Measurements from ENCODE around the gene ITGA3. TPM values are rescaled to one million over a fixed set of nuclear protein-coding genes. Genes with fewer than 3 reads are reported as not detected.

ITGA3 gene
- total RNA-seq, 1 experiment from 2014 or later, result 22.5 TPM

GRCh38 chr17:50108556-50108955 is 52.6 kb downstream of the ITGA3 start:
- Mint-ChIP-seq H3K9me3 (no peaks in the 10 kb centered on the region), H3K27ac (peak overlapping the region in 1 of 3 experiments; percentile 1; a peak in 1 of 7 replicates), H3K4me1 (peaks cover 4 to 12% of the 10 kb centered on the region in 2 experiments), H3K4me3 (no peak overlapping the region), H3K27me3 (ENCODE audit: low read depth) (no peaks in the 10 kb centered on the region; the same call in 1 of the 2 replicates), H3K36me3 (ENCODE audit: insufficient read depth in 1 of 3, low read depth in 3 of 3) (peaks cover 0 to 11% (median 7%) of the 10 kb centered on the region in 3 experiments; a peak in 4 of 7 replicates)
- Histone ChIP-seq H3K23ac (ENCODE audit: insufficient read length, low read depth, low read length) (no peak overlapping the region), H2BK20ac (ENCODE audit: low read depth, low read length, poor library complexity, severe bottlenecking) (no peak overlapping the region), H3K4me2 (ENCODE audit: insufficient read depth, insufficient read length, low read length) (no peak overlapping the region), H3K23me2 (ENCODE audit: insufficient read length, low read depth, low read length, poor library complexity, severe bottlenecking) (no peaks in the 10 kb centered on the region), H3K79me2 (ENCODE audit: insufficient read depth, low read length) (no peaks in the 10 kb centered on the region), H4K8ac (replicated peaks; ENCODE audit: insufficient read length, low read depth, low read length) (no peak overlapping the region), H3K79me1 (ENCODE audit: insufficient read depth, low read depth, low read length, poor library complexity, severe bottlenecking) (no peaks in the 10 kb centered on the region), H3K4me1 (ENCODE audit: insufficient read depth, low read length) (no peaks in the 10 kb centered on the region), H3K27me3 (ENCODE audit: insufficient read depth, low read length) (no peaks in the 10 kb centered on the region), H2BK12ac (ENCODE audit: insufficient read length, low read depth, low read length) (no peak overlapping the region), H3K9me3 (ENCODE audit: control insufficient read depth, low read depth, low read length) (no peaks in the 10 kb centered on the region), H2BK15ac (ENCODE audit: low read depth, low read length) (no peak overlapping the region), H3K14ac (ENCODE audit: insufficient read depth, low read length) (no peak overlapping the region), H3T11ph (ENCODE audit: low read length) (no peak overlapping the region), H2BK5ac (ENCODE audit: insufficient read length, low read length) (no peak overlapping the region), H2AK5ac (ENCODE audit: insufficient read length, low read length) (no peak overlapping the region), H2BK120ac (ENCODE audit: low read depth, low read length, poor library complexity, severe bottlenecking) (no peak overlapping the region), H2AFZ (ENCODE audit: low read length) (no peak overlapping the region), H3K27ac (ENCODE audit: insufficient read length, low read depth, low read length) (no peak overlapping the region), H3K4ac (ENCODE audit: low read depth, low read length) (no peak overlapping the region), H3K56ac (ENCODE audit: insufficient read length, low read depth, low read length) (no peak overlapping the region), H4K91ac (ENCODE audit: insufficient read length, low read depth, low read length) (no peak overlapping the region), H3K18ac (ENCODE audit: insufficient read length, low read depth, low read length) (no peak overlapping the region), H3K9ac (ENCODE audit: extremely low read depth, insufficient read length, low read length) (no peak overlapping the region), H4K20me1 (ENCODE audit: control insufficient read depth, insufficient read depth, insufficient read length) (no peaks in the 10 kb centered on the region), H4K5ac (ENCODE audit: insufficient read length, low read depth, low read length) (no peak overlapping the region)
- no peak for TF ChIP-seq CTCF (conservative IDR thresholded peaks at IDR 0.05)
- WGBS (ENCODE audit: extremely low coverage, insufficient read length, low lambda C conversion rate), result no CpG with 5 or more reads among the region's 9 CpGs
- no peak for DNase-seq
